A549 (cell line): ENCODE measurements around the gene EWSR1.

ENCODE experiments used
- CEBPB ChIP-seq, 2 experiments: fragments of >200 bp in 1 of 2; sonication (Bioruptor Twin) in 1 of 2; formaldehyde crosslinking in 1 of 2; IDR thresholded peaks; 2 replicates each; pipeline ENCODE4 v1.6.1; 2012 to 2016
- EHMT2 ChIP-seq: fragments of 200-600 bp; sonication (generic); IDR thresholded peaks from 2 replicates; pipeline ENCODE4 v1.6.1; 2016; ENCODE audit warnings: antibody characterized with exemption, low read depth, mild to moderate bottlenecking, moderate library complexity
- EP300 ChIP-seq, 2 experiments: fragments of >200 bp; sonication (Bioruptor Twin); formaldehyde crosslinking; IDR thresholded peaks; 2 replicates in 1 of 2; 3 replicates in 1 of 2; pipeline ENCODE4 v1.6.1; 2016 to 2017
- KDM1A ChIP-seq: fragments of 200-600 bp; sonication (generic); IDR thresholded peaks from 2 replicates; pipeline ENCODE4 v1.6.1; 2016; ENCODE audit warnings: low read depth, mild to moderate bottlenecking
- POLR2A ChIP-seq: IDR thresholded peaks from 2 replicates; pipeline ENCODE4 v1.6.1; 2012; ENCODE audit warnings: mild to moderate bottlenecking, low read length
- RFX5 ChIP-seq: fragments of 450-650 bp; IDR thresholded peaks from 2 replicates; pipeline ENCODE4 v1.7.1; 2014; ENCODE audit warnings: antibody characterized with exemption, mild to moderate bottlenecking, moderate library complexity
- RNF2 ChIP-seq: fragments of 200-600 bp; sonication (generic); IDR thresholded peaks from 2 replicates; pipeline ENCODE4 v1.6.1; 2016; ENCODE audit warnings: low read depth, mild to moderate bottlenecking, antibody characterized with exemption, moderate library complexity, borderline replicate concordance
- TF ChIP-seq, protein P1 (sequence below): fragments of >200 bp; sonication (Bioruptor Twin); formaldehyde crosslinking; IDR thresholded peaks from 3 replicates; pipeline ENCODE4 v1.5.1; 2016
- TF ChIP-seq, protein P2 (sequence below): IDR thresholded peaks from 2 replicates; pipeline ENCODE4 v1.6.1; 2012

DNA sequence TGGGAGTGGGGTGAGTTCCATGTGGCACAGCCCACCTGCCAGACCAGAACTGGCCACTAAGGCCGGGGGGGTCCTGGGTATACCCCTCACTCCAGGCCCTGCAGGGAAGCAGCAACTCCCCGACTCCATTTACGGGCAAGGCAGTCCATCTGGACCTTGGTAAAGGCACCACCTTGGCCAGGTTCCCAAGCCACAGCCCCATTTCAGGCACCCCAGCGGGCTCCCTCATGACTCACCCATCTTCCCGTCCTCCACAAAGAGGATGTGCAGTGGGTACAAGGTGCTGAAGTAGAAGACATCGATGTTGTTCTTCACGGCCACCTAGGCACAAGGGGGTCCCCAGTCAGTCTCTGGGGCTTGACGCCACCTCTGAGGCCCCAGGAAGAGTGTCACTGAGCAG is 63.1 kb downstream of the EWSR1 start:
- TF ChIP-seq, protein P1, sequence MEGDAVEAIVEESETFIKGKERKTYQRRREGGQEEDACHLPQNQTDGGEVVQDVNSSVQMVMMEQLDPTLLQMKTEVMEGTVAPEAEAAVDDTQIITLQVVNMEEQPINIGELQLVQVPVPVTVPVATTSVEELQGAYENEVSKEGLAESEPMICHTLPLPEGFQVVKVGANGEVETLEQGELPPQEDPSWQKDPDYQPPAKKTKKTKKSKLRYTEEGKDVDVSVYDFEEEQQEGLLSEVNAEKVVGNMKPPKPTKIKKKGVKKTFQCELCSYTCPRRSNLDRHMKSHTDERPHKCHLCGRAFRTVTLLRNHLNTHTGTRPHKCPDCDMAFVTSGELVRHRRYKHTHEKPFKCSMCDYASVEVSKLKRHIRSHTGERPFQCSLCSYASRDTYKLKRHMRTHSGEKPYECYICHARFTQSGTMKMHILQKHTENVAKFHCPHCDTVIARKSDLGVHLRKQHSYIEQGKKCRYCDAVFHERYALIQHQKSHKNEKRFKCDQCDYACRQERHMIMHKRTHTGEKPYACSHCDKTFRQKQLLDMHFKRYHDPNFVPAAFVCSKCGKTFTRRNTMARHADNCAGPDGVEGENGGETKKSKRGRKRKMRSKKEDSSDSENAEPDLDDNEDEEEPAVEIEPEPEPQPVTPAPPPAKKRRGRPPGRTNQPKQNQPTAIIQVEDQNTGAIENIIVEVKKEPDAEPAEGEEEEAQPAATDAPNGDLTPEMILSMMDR, result no peak
- TF ChIP-seq RNF2 (no peak), KDM1A (no peak), POLR2A (no peak), EP300 (IDR thresholded peaks at IDR 0.05) (no peak), EHMT2 (no peak), CEBPB (IDR thresholded peaks at IDR 0.05) (no peak), RFX5 (no peak)
- TF ChIP-seq, protein P2, sequence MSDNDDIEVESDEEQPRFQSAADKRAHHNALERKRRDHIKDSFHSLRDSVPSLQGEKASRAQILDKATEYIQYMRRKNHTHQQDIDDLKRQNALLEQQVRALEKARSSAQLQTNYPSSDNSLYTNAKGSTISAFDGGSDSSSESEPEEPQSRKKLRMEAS, result no peak
